Activated T-helper 2 cell treated with anti-CD3 and anti-CD28 coated beads, Interferon-gamma antibody, Interleukin-2, Interleukin-4, amounts not matched to agents 10 μg/mL and 5 μg/mL and 100 μg/mL, durations not matched to agents 14 hours and 24 hours and 36 hours (primary cell): ENCODE results near the gene INPP4B. TPM values are rescaled to one million over a fixed set of nuclear protein-coding genes. Genes with fewer than 3 reads are reported as not detected.

Experiments
- DNase-seq: peaks from one replicate; pipeline ENCODE4 v3.0.0; 2021; ENCODE audit warnings: low spot score
- H3K27ac Mint-ChIP-seq: one replicate; pipeline ENCODE4 v1.8.0; 2021; ENCODE audit warnings: mixed read lengths
- H3K27me3 Mint-ChIP-seq: one replicate; pipeline ENCODE4 v1.8.0; 2021; ENCODE audit warnings: low read depth, mixed read lengths
- H3K36me3 Mint-ChIP-seq: one replicate; pipeline ENCODE4 v1.8.0; 2021; ENCODE audit warnings: low read depth, mixed read lengths
- H3K4me1 Mint-ChIP-seq: one replicate; pipeline ENCODE4 v1.8.0; 2021; ENCODE audit warnings: low read depth, mixed read lengths
- H3K4me3 Mint-ChIP-seq: one replicate; pipeline ENCODE4 v1.8.0; 2021; ENCODE audit warnings: low read depth, mild to moderate bottlenecking, moderate library complexity, mixed read lengths
- H3K9me3 Mint-ChIP-seq: one replicate; pipeline ENCODE4 v1.8.0; 2021; ENCODE audit warnings: mixed read lengths
- intact Hi-C: fragments of 100-400 bp; cut with micrococcal nuclease; formaldehyde crosslinking; loops from one replicate; pipeline ENCODE4 v1.15.1; 2023
- total RNA-seq: library from RNA; stranded (reverse); gene quantifications from 2 replicates; pipeline ENCODE4 v1.2.3, GENCODE V29; 2022

INPP4B gene
- total RNA-seq, 1 donor from 2014 or later: 64.8 TPM

- DNase-seq: no peak
- Mint-ChIP-seq H3K4me1 (peaks cover 6% of the 10 kb centered on the region), H3K9me3 (peaks cover 6% of the 10 kb centered on the region), H3K27me3 (no peaks in the 10 kb centered on the region), H3K4me3 (no peak overlapping the region), H3K27ac (no peak overlapping the region), H3K36me3 (peaks cover 49% of the 10 kb centered on the region)
- intact Hi-C loops: no loop called here
Observed at GRCh38 chr4:142243255-142243654, 602.8 kb downstream of the INPP4B start.

- H3K4me3 Mint-ChIP-seq: no peak overlapping the region
- DNase-seq: no peak
- H3K4me1 Mint-ChIP-seq: peaks cover 6% of the 10 kb centered on the region
- H3K9me3 Mint-ChIP-seq: peaks cover under 1% of the 10 kb centered on the region
- intact Hi-C loops: no loop called here
- peaks cover 42% of the 10 kb centered on the region for H3K36me3 Mint-ChIP-seq
- no peaks in the 10 kb centered on the region for H3K27me3 Mint-ChIP-seq
- no peak overlapping the region for H3K27ac Mint-ChIP-seq
Observed at GRCh38 chr4:142242156-142242555, 603.9 kb downstream of the INPP4B start.

GRCh38 chr4:142238589-142238988, 607.5 kb downstream of the INPP4B start:
- Mint-ChIP-seq H3K4me3 (no peak overlapping the region), H3K27ac (peak overlapping the region; percentile 9)

GRCh38 chr4:142236268-142236667, 609.8 kb downstream of the INPP4B start:
- Mint-ChIP-seq H3K4me1 (peaks cover 8% of the 10 kb centered on the region), H3K4me3 (no peak overlapping the region), H3K27me3 (no peaks in the 10 kb centered on the region), H3K27ac (no peak overlapping the region), H3K9me3 (no peaks in the 10 kb centered on the region), H3K36me3 (peaks cover 36% of the 10 kb centered on the region)
- no peak for DNase-seq
- intact Hi-C loops: no loop called here

More at GRCh38 chr4:142238589-142238988, 607.5 kb downstream of the INPP4B start:
- H3K27me3 Mint-ChIP-seq: no peaks in the 10 kb centered on the region
- H3K9me3 Mint-ChIP-seq: no peaks in the 10 kb centered on the region
- no peak for DNase-seq
- intact Hi-C loops: no loop called here
- peaks cover 34% of the 10 kb centered on the region for H3K36me3 Mint-ChIP-seq
- H3K4me1 Mint-ChIP-seq: peaks cover 8% of the 10 kb centered on the region

GRCh38 chr4:142231787-142232186, 614.3 kb downstream of the INPP4B start:
- Mint-ChIP-seq H3K27me3 (no peaks in the 10 kb centered on the region), H3K4me3 (no peak overlapping the region), H3K4me1 (peaks cover 5% of the 10 kb centered on the region), H3K36me3 (peaks cover 34% of the 10 kb centered on the region), H3K27ac (no peak overlapping the region), H3K9me3 (no peaks in the 10 kb centered on the region)
- intact Hi-C loops: no loop called here
- no peak for DNase-seq

- no peak overlapping the region for H3K4me3 Mint-ChIP-seq
- intact Hi-C loops: no loop called here
- H3K9me3 Mint-ChIP-seq: no peaks in the 10 kb centered on the region
- no peak for DNase-seq
- peaks cover 31% of the 10 kb centered on the region for H3K36me3 Mint-ChIP-seq
- no peaks in the 10 kb centered on the region for H3K27me3 Mint-ChIP-seq
- no peak overlapping the region for H3K27ac Mint-ChIP-seq
- H3K4me1 Mint-ChIP-seq: peaks cover 6% of the 10 kb centered on the region
Observed at GRCh38 chr4:142230991-142231390, 615.1 kb downstream of the INPP4B start.

- no peaks in the 10 kb centered on the region for H3K9me3 Mint-ChIP-seq
- peaks cover 20% of the 10 kb centered on the region for H3K36me3 Mint-ChIP-seq
- H3K27me3 Mint-ChIP-seq: no peaks in the 10 kb centered on the region
- DNase-seq: no peak
- peaks cover 11% of the 10 kb centered on the region for H3K4me1 Mint-ChIP-seq
- no peak overlapping the region for H3K27ac Mint-ChIP-seq
- intact Hi-C loops: no loop called here
- no peak overlapping the region for H3K4me3 Mint-ChIP-seq
Observed at GRCh38 chr4:142226014-142226413, 620.1 kb downstream of the INPP4B start.

- DNase-seq: no peak
- intact Hi-C loops: no loop called here
- Mint-ChIP-seq H3K9me3 (no peaks in the 10 kb centered on the region), H3K27me3 (no peaks in the 10 kb centered on the region), H3K4me3 (no peak overlapping the region), H3K4me1 (peaks cover 11% of the 10 kb centered on the region), H3K36me3 (peaks cover 22% of the 10 kb centered on the region), H3K27ac (peak overlapping the region; percentile 19)
Observed at GRCh38 chr4:142222127-142222526, 624.0 kb downstream of the INPP4B start.

GRCh38 chr4:142218726-142219125, 627.4 kb downstream of the INPP4B start:
- intact Hi-C loops: no loop called here
- Mint-ChIP-seq H3K9me3 (no peaks in the 10 kb centered on the region), H3K27ac (no peak overlapping the region), H3K27me3 (no peaks in the 10 kb centered on the region), H3K36me3 (peaks cover 31% of the 10 kb centered on the region), H3K4me1 (peaks cover 10% of the 10 kb centered on the region), H3K4me3 (no peak overlapping the region)
- no peak for DNase-seq

GRCh38 chr4:142211444-142211843, 634.7 kb downstream of the INPP4B start:
- Mint-ChIP-seq H3K27ac (peak overlapping the region; percentile 56), H3K9me3 (no peaks in the 10 kb centered on the region), H3K4me3 (no peak overlapping the region), H3K27me3 (no peaks in the 10 kb centered on the region), H3K36me3 (peaks cover 43% of the 10 kb centered on the region), H3K4me1 (peaks cover 18% of the 10 kb centered on the region)
- no peak for DNase-seq
- intact Hi-C loops: no loop called here

GRCh38 chr4:142203505-142203904, 642.6 kb downstream of the INPP4B start:
- Mint-ChIP-seq H3K36me3 (peaks cover 31% of the 10 kb centered on the region), H3K27me3 (no peaks in the 10 kb centered on the region), H3K27ac (no peak overlapping the region), H3K4me1 (peaks cover 6% of the 10 kb centered on the region), H3K4me3 (no peak overlapping the region), H3K9me3 (no peaks in the 10 kb centered on the region)
- intact Hi-C loops: no loop called here
- DNase-seq: no peak

- no peaks in the 10 kb centered on the region for H3K27me3 Mint-ChIP-seq
- no peak overlapping the region for H3K4me3 Mint-ChIP-seq
- H3K36me3 Mint-ChIP-seq: peaks cover 34% of the 10 kb centered on the region
- no peak for DNase-seq
- intact Hi-C loops: no loop called here
- H3K27ac Mint-ChIP-seq: no peak overlapping the region
- no peaks in the 10 kb centered on the region for H3K9me3 Mint-ChIP-seq
- peaks cover 6% of the 10 kb centered on the region for H3K4me1 Mint-ChIP-seq
Observed at GRCh38 chr4:142202404-142203332, 643.4 kb downstream of the INPP4B start.

GRCh38 chr4:142201041-142201440, 645.1 kb downstream of the INPP4B start:
- intact Hi-C loops: no loop called here
- Mint-ChIP-seq H3K9me3 (no peaks in the 10 kb centered on the region), H3K4me1 (peaks cover 11% of the 10 kb centered on the region), H3K4me3 (no peak overlapping the region), H3K27me3 (no peaks in the 10 kb centered on the region), H3K36me3 (peaks cover 32% of the 10 kb centered on the region), H3K27ac (no peak overlapping the region)
- no peak for DNase-seq
